ENCODE measurements around the gene GOLGA8B.
"Not testable (repeated sequence)": the region's sequence is repeated elsewhere in the genome, so short reads cannot be mapped to it uniquely, and the experiment has no call there.

The GOLGA8B gene

GRCh38 chr15:34567174-34567573 lies 16.3 kb downstream of the GOLGA8B start:
- DNase-seq; intact Hi-C loops (cut with DNase I): not testable (repeated sequence)

GRCh38 chr15:34564711-34565110 lies 18.7 kb downstream of the GOLGA8B start:
- intact Hi-C loops (cut with DNase I); DNase-seq: not testable (repeated sequence)

- DNase-seq; intact Hi-C loops (cut with DNase I): not testable (repeated sequence)
These were observed 22.6 kb downstream of the GOLGA8B start for GRCh38 chr15:34560814-34561213.

GRCh38 chr15:34559764-34560163 lies 23.7 kb downstream of the GOLGA8B start:
- intact Hi-C loops (cut with DNase I); DNase-seq: not testable (repeated sequence)

- intact Hi-C loops (cut with DNase I), result not testable (repeated sequence)
These were observed 28.3 kb downstream of the GOLGA8B start for GRCh38 chr15:34555162-34555561.

GRCh38 chr15:34554716-34555115 lies 28.7 kb downstream of the GOLGA8B start:
- DNase-seq; intact Hi-C loops (cut with DNase I): not testable (repeated sequence)

More at GRCh38 chr15:34555162-34555561, 28.3 kb downstream of the GOLGA8B start:
- DNase-seq, result not testable (repeated sequence)

- intact Hi-C loops (cut with DNase I); DNase-seq: not testable (repeated sequence)
These were observed 29.3 kb downstream of the GOLGA8B start for GRCh38 chr15:34554126-34554525.

GRCh38 chr15:34550129-34550528 lies 33.3 kb downstream of the GOLGA8B start:
- intact Hi-C loops (cut with DNase I); DNase-seq: not testable (repeated sequence)

- DNase-seq; intact Hi-C loops (cut with DNase I): not testable (repeated sequence)
These were observed 34.1 kb downstream of the GOLGA8B start for GRCh38 chr15:34549381-34549809.

GRCh38 chr15:34543860-34544649 lies 39.4 kb downstream of the GOLGA8B start:
- intact Hi-C loops (cut with DNase I); DNase-seq: not testable (repeated sequence)

- intact Hi-C loops (cut with DNase I); DNase-seq: not testable (repeated sequence)
These were observed 47.6 kb downstream of the GOLGA8B start for GRCh38 chr15:34535857-34536256.
